ENCODE data around the gene PCBP3. TPM values are rescaled to one million over a fixed set of nuclear protein-coding genes. Genes with fewer than 3 reads are reported as not detected.

The PCBP3 gene
- total RNA-seq, 1 donor from 2014 or later, result 72.7 TPM

GRCh38 chr21:45824546-45825215, 181.2 kb downstream of the PCBP3 start:
- H3K36me3 Mint-ChIP-seq (ENCODE audit: unreplicated experiment), result no peaks in the 10 kb centered on the region
- no peak for DNase-seq
- no peak overlapping the region for H3K27ac Mint-ChIP-seq (ENCODE audit: unreplicated experiment)
- H3K9me3 Mint-ChIP-seq (ENCODE audit: unreplicated experiment), result peaks cover 2% of the 10 kb centered on the region
- peaks cover 17% of the 10 kb centered on the region for H3K4me1 Mint-ChIP-seq (ENCODE audit: low read depth, unreplicated experiment)
- TF ChIP-seq CTCF (IDR thresholded peaks at IDR 0.05; ENCODE audit: partially characterized antibody, unreplicated experiment), result no peak
- H3K27me3 Mint-ChIP-seq (ENCODE audit: unreplicated experiment), result peaks cover 5% of the 10 kb centered on the region
- no peak overlapping the region for H3K4me3 Mint-ChIP-seq (ENCODE audit: unreplicated experiment)

- DNase-seq, result no peak
- no peak overlapping the region for H3K27ac Mint-ChIP-seq (ENCODE audit: unreplicated experiment)
Measured at GRCh38 chr21:45825219-45825618, 181.7 kb downstream of the PCBP3 start.

GRCh38 chr21:45826676-45827301, 183.3 kb downstream of the PCBP3 start:
- H3K9me3 Mint-ChIP-seq (ENCODE audit: unreplicated experiment), result peaks cover under 1% of the 10 kb centered on the region
- no peaks in the 10 kb centered on the region for H3K36me3 Mint-ChIP-seq (ENCODE audit: unreplicated experiment)
- no peak overlapping the region for H3K4me3 Mint-ChIP-seq (ENCODE audit: unreplicated experiment)
- no peak for DNase-seq
- H3K27me3 Mint-ChIP-seq (ENCODE audit: unreplicated experiment), result peaks cover 6% of the 10 kb centered on the region
- H3K27ac Mint-ChIP-seq (ENCODE audit: unreplicated experiment), result no peak overlapping the region
- H3K4me1 Mint-ChIP-seq (ENCODE audit: low read depth, unreplicated experiment), result peaks cover 7% of the 10 kb centered on the region
- TF ChIP-seq CTCF (IDR thresholded peaks at IDR 0.05; ENCODE audit: partially characterized antibody, unreplicated experiment), result no peak

More at GRCh38 chr21:45825219-45825618, 181.7 kb downstream of the PCBP3 start:
- peaks cover 2% of the 10 kb centered on the region for H3K9me3 Mint-ChIP-seq (ENCODE audit: unreplicated experiment)
- H3K27me3 Mint-ChIP-seq (ENCODE audit: unreplicated experiment), result peaks cover 5% of the 10 kb centered on the region
- H3K36me3 Mint-ChIP-seq (ENCODE audit: unreplicated experiment), result no peaks in the 10 kb centered on the region
- no peak for TF ChIP-seq CTCF (IDR thresholded peaks at IDR 0.05; ENCODE audit: partially characterized antibody, unreplicated experiment)
- H3K4me1 Mint-ChIP-seq (ENCODE audit: low read depth, unreplicated experiment), result peaks cover 15% of the 10 kb centered on the region
- no peak overlapping the region for H3K4me3 Mint-ChIP-seq (ENCODE audit: unreplicated experiment)

GRCh38 chr21:45827302-45827692, 183.8 kb downstream of the PCBP3 start:
- no peak overlapping the region for H3K4me3 Mint-ChIP-seq (ENCODE audit: unreplicated experiment)
- TF ChIP-seq CTCF (IDR thresholded peaks at IDR 0.05; ENCODE audit: partially characterized antibody, unreplicated experiment), result no peak
- H3K9me3 Mint-ChIP-seq (ENCODE audit: unreplicated experiment), result no peaks in the 10 kb centered on the region
- peaks cover 4% of the 10 kb centered on the region for H3K27me3 Mint-ChIP-seq (ENCODE audit: unreplicated experiment)
- no peak overlapping the region for H3K27ac Mint-ChIP-seq (ENCODE audit: unreplicated experiment)
- H3K36me3 Mint-ChIP-seq (ENCODE audit: unreplicated experiment), result no peaks in the 10 kb centered on the region
- no peak for DNase-seq
- H3K4me1 Mint-ChIP-seq (ENCODE audit: low read depth, unreplicated experiment), result peaks cover 4% of the 10 kb centered on the region
